C4-2B (cell line): ENCODE measurements around the gene RPE.

Source experiments
- ZFX ChIP-seq: fragments of 450-650 bp; IDR thresholded peaks from 2 replicates; pipeline ENCODE4 v1.6.1; 2017
- TF ChIP-seq, protein P1 (sequence below): fragments of 450-650 bp; conservative IDR thresholded peaks from 2 replicates; pipeline ENCODE4 v1.5.1; 2017; ENCODE audit warnings: mild to moderate bottlenecking

DNA sequence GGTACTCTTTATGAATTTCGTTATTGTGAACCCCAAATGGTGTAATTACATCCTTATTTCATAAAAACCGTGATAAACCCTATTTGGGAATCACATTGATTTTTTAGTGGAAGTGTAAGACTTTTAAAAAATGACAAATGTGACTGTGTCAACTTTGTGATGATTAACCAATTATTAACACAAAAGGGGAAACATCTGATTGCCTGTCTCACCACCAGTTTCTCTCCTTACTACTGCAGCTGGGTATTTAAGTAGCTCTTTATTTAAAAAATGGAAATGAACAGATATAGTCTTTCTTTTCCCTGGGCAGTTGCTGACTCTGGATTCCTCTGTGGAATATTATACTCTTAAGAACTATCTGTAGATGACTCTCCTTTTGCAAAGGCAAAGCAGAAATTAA, 11.6 kb upstream of the RPE start:
- TF ChIP-seq, protein P1, sequence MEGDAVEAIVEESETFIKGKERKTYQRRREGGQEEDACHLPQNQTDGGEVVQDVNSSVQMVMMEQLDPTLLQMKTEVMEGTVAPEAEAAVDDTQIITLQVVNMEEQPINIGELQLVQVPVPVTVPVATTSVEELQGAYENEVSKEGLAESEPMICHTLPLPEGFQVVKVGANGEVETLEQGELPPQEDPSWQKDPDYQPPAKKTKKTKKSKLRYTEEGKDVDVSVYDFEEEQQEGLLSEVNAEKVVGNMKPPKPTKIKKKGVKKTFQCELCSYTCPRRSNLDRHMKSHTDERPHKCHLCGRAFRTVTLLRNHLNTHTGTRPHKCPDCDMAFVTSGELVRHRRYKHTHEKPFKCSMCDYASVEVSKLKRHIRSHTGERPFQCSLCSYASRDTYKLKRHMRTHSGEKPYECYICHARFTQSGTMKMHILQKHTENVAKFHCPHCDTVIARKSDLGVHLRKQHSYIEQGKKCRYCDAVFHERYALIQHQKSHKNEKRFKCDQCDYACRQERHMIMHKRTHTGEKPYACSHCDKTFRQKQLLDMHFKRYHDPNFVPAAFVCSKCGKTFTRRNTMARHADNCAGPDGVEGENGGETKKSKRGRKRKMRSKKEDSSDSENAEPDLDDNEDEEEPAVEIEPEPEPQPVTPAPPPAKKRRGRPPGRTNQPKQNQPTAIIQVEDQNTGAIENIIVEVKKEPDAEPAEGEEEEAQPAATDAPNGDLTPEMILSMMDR, result no peak
- TF ChIP-seq ZFX, result no peak
